ENCODE results near the gene SLC17A7.
"Not testable (repeated sequence)": the region's sequence is repeated elsewhere in the genome, so short reads cannot be mapped to it uniquely, and the experiment has no call there.

The SLC17A7 gene

DNA sequence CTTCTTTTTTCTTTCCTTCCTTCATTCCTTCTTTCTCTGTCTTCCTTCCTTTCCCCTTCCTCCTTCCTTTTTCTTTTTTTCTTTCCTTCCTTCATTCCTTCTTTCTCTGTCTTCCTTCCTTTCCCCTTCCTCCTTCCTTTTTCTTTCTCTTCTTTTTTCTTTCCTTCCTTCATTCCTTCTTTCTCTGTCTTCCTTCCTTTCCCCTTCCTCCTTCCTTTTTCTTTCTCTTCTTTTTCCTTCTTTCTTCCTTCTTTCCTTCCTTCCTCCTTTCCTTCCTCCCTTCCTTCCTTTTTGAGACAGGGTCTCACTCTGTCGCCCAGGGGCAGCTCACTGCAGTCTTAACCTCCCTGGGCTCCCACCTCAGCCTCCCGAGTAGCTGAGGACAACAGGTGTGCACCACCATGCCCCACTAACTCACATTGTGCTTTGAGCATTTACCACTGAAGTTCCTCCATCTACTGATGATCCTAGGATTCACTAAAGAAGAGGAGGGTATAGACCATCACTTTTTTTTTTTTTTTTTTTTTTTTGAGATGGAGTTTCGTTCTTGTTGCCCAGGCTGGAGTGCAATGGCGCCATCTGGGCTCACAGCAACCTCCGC lies 2.9 kb upstream of the SLC17A7 start:
- DNase-seq (ENCODE audit: low spot score): not testable (repeated sequence)

DNA sequence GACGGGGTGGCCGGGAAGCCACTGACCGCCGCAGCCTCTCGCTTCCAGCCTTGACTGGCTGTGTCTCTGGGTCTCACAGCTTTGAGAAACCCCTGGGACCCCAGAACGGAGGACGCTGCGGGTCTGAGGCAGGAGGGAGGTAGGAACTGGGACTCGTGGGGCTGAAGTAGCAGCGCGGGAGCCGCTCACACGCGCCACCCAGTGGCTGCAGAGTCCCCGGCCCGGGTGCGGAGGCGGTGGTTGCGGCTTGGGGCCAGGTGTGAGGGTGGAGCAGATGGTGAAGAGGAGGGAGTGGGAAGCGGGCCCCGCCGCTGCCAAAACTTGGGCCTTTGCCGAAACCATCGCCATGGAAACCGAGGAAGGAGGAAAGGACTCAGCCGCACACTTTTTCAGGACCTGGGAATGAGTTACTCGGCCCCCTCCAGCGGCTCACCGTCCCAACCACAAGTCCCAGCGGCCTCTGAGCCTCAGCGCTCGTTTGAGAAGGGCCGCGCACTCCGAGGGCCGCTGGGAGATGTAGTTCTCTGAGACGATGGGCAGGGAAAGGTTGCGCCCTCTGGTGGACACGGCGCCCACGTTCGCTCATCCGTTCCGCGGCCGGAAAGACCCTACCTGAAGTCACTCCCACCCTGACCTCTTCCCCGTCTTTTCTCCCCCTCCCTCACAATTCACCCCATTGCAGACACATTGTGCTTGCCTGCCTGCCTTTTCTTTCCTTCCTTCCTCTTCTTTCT lies 2.2 kb upstream of the SLC17A7 start:
- DNase-seq (ENCODE audit: low spot score): peak; percentile 95

DNA sequence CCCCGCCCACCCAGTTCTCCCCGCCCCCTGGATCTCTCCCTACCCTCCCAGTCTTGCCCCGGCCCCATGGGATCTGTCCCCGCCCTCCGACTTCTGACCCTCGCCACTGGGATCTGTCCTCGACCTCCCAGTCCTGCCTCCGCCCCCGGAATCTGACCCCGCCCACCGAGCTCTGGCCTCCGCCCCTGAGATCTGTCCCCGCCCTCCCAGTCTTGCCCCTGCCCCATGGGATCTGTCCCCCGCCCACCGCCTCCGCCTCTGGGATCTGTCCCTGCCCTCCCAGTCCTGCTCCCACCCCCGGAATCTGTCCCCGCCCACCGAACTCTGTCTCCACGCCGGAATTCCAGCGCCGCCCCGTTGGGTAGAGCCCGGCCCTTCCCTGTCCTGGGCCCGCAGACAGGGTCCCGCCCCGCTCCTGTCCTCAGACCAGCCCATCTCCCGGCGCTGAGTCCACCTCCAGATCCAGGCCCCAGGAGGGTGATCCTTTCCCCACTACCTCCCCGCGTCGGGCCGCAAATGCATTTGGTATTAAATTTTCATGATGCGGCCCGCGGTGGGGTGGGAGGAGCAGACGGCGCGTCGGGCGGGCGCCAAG lies 1.5 kb upstream of the SLC17A7 start:
- DNase-seq (ENCODE audit: low spot score): peak; percentile 93

DNA sequence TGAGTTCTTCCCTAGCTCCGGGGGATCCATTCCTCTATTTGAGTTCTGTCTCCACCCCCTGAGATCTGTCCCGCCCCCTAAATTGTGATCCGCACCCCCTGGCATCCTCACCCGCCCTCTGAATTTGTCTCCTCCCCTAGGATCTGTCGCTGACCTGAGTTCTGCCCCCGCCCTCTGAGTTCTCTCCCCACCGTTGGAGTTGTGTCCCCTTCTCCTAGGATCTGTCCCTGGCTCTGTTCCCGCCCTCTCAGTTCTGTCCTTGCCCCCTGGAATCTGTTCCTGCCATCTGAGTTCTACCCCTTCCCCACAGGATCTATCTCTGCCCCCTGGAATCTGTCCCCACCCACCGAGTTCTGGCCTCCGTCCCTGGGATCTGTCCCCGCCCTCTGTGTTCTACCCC lies 1.0 kb upstream of the SLC17A7 start:
- no peak for DNase-seq (ENCODE audit: low spot score)

DNA sequence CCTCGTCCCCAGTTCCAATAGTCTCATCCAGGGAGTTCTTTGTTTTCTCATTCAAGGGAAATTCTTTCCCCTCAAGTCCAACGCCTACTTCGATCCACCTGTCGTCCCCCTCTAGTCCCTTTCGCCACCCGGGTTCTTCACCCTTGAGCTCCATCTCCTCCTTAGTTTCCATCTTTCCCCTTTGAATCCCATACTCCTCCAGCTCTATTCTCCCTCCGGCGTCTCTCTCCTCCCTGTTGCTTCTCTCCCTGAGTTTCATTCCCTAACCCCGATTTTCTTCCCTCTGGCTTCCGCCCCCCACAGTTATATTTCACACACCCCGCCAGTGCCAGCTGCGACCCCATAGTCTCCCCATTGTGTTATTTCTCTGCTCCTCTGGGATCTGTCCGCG lies 628 bp upstream of the SLC17A7 start:
- DNase-seq (ENCODE audit: low spot score): no peak

DNA sequence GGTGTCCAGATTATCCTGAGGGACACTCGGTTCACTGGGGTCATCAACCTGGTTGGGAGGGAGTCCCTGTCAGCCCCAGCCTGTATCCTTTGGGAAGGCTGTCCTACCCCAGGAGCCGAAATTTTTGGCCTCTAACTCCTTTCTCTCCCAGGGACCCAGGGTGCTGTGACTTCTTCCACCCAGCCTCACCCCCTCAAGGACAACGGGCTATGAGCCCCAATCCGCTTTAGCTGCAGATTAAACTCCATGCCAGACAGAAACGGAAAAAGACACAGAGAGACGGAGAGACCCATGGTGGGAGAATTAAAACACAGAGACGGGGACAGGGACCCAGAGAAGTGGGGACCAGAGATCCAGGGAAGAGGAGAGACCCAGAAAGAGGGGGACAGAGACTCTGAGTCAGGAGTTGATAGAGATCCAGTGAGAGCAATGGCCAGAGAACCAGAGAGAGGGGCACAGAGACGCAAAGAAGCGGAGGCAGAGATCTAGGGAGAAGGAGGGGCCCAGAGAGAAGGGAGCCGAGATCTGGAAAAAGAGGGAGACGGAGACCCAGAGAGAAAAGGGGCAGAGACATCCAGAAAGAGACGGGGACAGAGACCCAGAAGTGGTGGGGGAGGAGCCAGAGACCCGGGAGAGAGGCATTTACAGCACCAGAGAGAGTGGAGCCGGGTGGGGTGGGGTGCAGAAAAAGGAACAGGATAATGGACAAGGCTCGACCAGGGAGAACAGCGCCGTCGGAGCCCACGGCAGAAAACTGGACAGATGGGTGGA lies 703 bp downstream of the SLC17A7 start:
- DNase-seq (ENCODE audit: low spot score): no peak

DNA sequence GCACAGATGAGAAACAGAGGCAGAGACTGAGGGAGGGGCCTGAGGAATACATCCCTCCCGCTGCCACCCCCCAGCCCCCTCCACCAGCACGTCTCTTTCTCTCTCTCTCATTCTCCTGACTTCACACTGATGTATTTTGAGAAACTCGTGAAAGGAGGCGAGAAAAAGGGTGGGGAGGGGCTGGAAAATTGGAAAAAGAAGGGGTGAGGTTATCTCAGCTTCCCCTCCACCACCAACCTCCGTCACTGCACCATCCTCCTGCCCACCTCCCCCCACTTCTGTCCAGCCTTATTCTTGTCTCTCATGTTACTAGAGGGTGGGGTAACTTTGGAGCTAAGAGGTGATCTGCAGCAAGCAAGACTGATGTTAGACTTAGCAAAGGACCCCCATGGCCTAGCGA lies 1.5 kb downstream of the SLC17A7 start:
- no peak for DNase-seq (ENCODE audit: low spot score)

DNA sequence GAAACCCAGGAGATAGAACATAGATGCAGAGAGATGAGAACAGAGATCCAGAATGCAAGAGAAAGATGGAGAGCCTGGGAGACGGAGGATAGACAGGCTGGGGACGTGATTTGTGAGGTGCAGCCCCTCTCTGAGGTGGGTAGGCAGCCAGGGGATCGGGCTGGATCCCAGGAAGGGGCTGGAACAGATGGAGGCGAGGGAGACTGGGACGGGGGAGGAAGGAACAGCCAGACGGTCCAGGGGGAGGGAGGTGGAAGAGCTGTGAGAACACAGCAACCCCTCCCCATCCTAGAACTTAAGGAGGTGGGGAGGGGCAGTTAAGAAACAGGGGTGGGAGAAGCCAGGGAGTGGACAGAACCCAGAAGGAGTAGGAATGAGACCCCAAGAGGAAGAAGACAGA lies 3.1 kb downstream of the SLC17A7 start:
- DNase-seq (ENCODE audit: low spot score): no peak

DNA sequence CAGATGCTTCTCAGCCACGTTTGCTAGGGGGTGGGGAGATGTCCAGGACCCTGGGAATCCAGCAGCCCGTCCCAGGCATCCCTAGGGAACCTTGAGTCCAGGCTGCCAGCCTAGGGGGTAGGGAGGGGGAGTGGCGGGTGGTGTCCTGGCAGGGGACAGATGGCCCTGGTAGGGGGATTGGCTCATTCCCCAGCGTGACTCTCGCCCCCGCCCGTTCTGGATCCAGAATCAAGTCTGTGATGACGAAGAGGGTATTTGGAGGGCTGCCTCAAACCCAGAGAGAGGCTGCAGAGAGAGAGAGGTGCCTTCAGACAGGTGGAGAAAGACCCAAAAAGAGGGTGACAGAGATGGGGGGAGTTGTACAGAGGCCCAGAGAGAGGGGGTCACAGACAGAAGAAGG lies 4.1 kb downstream of the SLC17A7 start:
- DNase-seq (ENCODE audit: low spot score): no peak

DNA sequence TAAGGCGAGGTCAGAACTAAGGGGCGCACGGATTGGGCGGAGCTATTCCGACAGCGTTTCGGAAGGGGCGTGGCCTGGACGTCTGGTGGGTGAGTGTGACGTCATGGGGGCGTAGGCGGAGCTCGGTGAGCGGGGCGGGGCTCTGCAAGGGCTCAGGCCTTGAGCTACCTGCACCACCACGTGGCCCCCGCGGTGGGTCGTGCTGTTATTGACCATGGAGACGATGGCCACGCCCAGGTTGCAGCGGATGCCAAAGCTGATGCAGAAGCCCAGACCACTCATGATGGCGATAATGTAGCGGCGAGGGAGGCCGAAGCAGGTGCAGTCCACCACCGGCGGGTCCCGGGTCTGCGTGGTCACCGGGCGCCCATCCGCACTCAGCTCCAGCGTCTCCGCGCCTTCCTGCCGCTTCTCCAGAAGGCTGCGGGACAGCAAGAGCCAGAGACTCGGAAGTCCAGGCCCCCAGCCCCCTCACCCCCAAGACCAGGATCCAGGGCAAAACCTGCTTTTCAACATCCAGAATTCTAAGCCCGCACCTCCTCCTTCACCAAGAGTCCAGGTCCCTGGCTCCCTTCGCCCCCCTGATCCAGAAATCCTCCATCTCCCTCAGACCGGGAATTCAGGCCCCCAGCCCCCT lies 4.8 kb downstream of the SLC17A7 start:
- DNase-seq (ENCODE audit: low spot score): no peak

DNA sequence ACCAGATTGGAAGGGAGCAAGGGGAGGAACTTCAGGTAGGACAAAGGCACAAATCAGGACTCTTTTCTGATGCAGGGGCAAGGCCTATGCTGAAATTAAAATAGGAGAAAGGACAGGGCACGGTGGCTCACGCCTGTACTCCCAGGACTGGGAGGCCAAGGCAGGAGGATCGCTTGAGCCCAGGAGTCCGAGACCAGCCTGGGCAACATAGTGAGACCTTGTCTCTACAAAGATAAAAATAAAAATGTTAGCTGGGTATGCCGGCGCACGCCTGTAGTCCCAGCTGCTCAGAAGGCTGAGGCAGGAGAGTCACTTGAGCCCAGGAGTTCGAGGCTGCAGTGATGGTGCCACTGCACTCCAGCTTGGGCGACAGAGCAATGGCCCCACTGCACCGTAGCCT lies 5.7 kb downstream of the SLC17A7 start:
- no peak for DNase-seq (ENCODE audit: low spot score)

DNA sequence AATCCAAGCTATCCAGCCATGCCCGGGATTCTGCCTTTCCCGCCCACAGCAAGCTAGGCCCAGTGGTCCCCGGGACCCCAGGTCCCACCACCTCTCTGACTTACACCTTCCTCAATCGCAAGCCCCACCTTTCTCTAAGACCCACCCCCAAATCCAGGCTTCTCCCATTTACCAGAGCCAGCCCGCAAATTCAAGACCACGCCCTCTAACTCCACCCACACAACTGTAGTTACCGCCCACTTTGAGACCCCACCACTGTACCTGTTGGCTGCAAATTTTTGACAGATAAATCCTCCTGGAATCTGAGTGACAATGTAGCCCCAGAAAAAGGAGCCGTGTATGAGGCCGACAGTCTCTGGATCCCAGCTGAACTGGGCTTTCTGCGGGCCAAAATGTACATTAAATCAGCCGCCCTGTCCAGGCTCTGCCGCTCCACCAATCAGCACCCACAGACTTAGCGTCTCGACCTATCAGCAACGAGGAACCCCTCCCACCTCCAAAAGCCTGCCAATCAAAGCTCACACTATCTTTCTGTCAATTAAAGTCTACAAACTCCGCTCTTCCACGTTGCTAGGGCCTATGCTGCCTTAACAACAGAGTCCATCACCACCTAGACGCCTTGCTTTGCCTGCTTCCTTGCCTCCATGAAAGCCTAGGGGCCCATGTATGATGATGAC lies 6.3 kb downstream of the SLC17A7 start:
- DNase-seq (ENCODE audit: low spot score): no peak

DNA sequence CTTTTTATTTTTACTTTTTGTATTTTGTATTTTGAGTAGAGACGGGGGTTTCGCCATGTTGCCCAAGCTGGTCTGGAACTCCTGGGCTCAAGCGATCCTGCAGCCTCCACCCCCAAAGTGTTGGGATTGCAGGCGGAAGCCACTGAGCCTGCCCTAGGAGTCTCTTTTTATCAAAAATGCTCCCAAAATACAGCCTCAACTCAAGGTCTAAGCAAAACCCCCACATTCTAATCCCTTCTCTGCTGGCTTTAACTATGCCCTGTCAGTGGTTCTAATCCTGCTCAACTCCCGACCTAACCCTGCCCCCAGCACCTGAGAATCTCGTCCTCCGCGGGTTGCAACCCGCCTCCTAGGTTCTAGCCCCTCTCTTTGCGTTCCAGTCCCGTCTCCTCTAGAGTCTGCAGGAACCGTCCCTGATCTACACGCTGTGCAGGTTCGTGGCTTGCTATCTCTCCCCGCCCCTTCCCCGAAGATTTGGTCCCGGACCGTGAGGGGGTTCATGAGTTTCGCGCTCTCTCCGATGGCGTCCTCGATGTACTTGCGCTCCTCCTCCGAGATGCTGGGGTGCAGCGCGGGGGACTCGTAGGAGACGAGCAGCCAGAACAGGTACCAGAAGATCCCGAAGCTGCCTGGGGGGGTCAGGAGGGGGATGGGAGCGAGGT lies 8.0 kb downstream of the SLC17A7 start:
- no peak for DNase-seq (ENCODE audit: low spot score)

DNA sequence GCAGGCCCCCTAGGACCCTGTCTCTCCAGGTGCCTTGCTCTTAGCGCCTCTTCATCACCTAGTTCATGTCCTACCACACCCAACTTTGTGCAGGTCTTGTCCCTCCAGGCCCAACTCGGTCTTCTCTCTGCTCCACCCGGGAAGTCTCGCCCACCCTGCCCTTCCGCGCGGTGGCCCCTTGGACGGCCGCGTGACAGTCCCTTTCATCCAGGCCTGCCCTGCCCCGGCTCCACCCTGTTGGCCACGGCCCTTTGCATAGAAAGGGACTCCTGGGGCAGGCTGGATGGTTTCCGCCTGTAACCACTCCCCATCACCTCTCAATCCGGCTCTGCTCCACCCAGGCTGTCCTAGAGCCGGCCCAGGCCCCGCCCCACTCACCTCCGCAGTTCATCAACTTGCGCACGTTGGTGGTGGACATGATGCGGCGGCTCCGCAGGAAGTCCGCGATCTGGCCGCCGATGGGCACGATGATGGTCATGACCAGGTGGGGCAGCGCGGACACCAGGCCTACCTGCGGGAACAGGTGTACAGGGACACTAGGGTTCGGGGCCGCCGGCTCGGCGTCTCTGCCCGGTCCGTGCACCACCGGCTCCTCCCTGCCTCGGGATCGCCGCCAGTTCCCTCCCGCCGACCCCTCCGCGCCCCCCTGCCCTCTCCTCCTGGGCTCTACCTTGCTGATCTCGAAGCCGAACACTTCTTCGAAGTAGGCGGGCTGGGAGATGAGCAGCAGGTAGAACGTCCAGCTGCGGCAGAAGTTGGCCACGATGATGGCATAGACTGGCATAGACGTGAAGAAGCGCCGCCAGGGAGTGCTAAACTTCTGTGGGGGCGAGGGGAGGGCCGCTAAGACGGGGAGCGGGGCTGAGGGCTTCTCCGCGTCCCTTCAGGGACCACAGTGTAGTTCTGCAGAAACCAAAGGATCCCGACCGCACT lies 8.9 kb downstream of the SLC17A7 start:
- no peak for DNase-seq (ENCODE audit: low spot score)

DNA sequence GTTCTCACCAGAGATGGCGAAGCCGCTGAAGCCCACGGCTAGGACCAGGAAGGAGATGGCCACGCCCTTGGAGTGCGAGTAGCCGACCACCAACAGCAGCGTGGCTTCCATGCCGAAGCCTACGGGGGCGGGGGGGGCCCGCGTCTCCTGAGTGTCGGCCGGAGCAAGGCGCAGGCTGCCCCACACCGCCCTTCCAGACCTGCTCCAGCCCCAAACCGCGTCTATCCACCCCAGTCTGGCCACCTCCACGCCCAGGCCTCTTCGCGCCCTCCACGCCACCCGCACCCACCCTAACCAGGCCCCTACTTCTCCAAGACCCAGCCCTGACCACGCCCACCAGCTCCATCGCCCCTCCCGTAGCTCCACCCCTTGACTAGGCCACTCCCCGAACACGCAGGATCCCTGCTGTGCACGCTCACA lies 10.0 kb downstream of the SLC17A7 start:
- DNase-seq (ENCODE audit: low spot score): no peak

DNA sequence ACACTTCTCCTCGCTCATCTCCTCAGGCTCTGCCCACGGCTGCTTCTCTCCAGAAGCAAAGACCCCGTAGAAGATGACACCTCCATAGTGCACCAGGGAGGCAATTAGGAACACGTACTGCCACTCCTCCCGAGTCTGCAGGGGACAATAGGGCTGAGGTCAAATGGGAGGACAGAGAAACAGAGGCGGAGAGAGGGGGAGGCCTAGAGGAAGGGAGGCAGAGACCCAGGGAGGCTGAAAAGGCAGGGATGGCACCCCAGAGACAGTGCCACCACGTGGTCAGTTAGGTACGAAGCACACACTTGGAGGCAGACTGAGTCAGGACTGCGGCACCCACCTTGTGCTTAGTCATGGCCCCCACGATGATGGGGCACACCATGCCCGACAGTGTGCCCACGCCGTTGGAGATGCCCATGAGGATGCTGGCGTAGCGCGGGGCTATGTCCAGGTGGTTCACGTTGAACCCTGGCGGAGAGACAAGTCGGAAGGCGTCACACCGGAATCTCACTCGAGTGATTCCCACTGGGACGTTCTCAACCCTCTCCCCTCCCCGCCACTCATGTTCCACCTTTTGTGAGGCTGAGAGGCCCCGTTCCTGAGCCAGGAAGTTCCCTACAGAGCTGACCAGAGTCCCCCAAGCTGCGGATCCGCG lies 10.5 kb downstream of the SLC17A7 start:
- DNase-seq (ENCODE audit: low spot score): no peak

DNA sequence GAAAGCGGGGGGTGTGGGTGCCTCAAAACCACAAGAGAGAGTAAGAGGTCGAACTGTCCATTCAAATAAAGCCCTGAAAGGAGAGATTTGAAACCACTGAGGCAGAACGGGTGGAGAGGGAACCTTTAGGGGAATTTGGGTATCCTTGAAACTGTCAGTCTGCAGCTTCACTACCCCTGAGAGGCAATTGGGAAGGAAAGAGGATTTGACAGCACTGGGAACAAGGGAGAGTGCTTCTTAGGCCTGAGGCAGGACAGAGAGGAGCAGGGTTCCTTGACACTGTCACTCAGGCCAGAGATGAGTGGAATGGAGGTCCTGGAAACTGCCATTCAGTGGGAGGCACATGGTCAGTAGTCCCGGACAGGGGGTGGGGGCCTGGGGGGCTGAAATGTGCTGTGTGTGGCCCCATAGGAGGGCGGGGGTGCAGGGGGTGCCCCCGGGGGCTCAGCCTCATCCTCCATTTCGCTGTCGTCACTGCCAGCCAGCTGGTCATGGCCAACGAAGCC lies 11.1 kb downstream of the SLC17A7 start:
- no peak for DNase-seq (ENCODE audit: low spot score)

DNA sequence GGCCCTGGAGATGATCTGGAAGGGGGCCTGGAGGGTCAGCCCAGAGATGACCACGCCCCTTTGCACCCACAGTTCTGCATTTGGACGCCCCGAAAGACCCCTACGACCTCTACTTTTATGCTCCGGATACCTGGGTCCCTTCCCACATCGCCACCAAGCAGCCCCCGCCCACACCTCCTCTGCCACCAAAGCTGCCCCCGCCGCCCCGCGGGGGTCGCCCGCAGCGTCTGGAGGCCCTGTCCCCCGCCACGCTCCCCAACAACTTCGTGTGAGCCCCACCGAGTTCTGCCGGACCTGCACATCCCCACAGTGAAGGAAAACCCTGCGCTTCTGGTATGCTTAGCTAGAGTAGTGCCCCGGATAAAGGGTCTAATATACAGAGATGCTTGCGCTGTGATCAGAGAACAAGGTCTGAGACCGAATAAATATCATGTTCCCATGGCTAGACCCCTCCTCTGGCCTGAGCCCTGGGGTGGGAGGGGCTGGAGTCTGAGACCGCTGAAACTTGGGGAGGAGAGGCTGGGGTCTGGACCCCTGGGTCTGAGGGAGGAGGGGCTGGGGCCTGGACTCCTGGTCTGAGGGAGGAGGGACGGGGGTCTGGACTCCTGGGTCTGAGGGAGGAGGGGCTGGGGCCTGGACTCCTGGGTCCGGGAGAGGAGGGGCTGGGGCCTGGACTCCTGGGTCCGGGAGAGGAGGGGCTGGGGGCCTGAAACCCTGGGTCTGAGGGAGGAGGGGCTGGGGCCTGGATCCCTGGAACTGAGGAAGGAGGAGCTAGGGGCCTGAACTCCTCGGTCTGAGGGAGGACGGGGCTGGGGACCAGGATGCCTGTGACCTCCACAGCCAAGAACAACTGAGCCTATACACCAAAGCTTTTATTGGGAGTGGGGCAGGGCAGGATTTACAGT lies 12.5 kb downstream of the SLC17A7 start:
- DNase-seq (ENCODE audit: low spot score): no peak

All from GM03348 (cell line).